ENCODE data around the gene CCDC178.

- TF ChIP-seq, protein P1, sequence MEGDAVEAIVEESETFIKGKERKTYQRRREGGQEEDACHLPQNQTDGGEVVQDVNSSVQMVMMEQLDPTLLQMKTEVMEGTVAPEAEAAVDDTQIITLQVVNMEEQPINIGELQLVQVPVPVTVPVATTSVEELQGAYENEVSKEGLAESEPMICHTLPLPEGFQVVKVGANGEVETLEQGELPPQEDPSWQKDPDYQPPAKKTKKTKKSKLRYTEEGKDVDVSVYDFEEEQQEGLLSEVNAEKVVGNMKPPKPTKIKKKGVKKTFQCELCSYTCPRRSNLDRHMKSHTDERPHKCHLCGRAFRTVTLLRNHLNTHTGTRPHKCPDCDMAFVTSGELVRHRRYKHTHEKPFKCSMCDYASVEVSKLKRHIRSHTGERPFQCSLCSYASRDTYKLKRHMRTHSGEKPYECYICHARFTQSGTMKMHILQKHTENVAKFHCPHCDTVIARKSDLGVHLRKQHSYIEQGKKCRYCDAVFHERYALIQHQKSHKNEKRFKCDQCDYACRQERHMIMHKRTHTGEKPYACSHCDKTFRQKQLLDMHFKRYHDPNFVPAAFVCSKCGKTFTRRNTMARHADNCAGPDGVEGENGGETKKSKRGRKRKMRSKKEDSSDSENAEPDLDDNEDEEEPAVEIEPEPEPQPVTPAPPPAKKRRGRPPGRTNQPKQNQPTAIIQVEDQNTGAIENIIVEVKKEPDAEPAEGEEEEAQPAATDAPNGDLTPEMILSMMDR (IDR thresholded peaks at IDR 0.05), result no peak
- no peak for TF ChIP-seq POLR2A (IDR thresholded peaks at IDR 0.05)
Measured at GRCh38 chr18:33020877-33021276, 419.6 kb downstream of the CCDC178 start.
